Suprapubic skin (tissue), 4 donors: ENCODE data around the gene TMC6. TPM values are rescaled to one million over a fixed set of nuclear protein-coding genes. Genes with fewer than 3 reads are reported as not detected.

Source experiments
- DNase-seq, 2 donors: peaks; one replicate each; pipeline ENCODE4 v3.0.0-alpha.2; 2019; ENCODE audit warnings: low spot score in 2 of 2
- H3K27ac ChIP-seq: fragments of 200-600 bp; sonication (generic); one replicate; pipeline ENCODE4 v1.5.1; 2019
- H3K27me3 ChIP-seq: fragments of 200-600 bp; sonication (generic); one replicate; pipeline ENCODE4 v1.5.1; 2019
- H3K36me3 ChIP-seq: fragments of 200-600 bp; sonication (generic); one replicate; pipeline ENCODE4 v1.5.1; 2019
- H3K4me1 ChIP-seq: fragments of 200-600 bp; sonication (generic); one replicate; pipeline ENCODE4 v1.5.1; 2019
- H3K4me3 ChIP-seq: fragments of 200-600 bp; sonication (generic); one replicate; pipeline ENCODE4 v1.5.1; 2019; ENCODE audit warnings: mild to moderate bottlenecking
- H3K9me3 ChIP-seq: fragments of 200-600 bp; sonication (generic); one replicate; pipeline ENCODE4 v1.5.1; 2019
- EP300 ChIP-seq: sonication (generic); formaldehyde crosslinking; IDR thresholded peaks from one replicate; pipeline ENCODE4 v1.6.1; 2017; ENCODE audit warnings: antibody characterized with exemption
- POLR2A ChIP-seq, 2 donors: fragments of 450-650 bp; IDR thresholded peaks; one replicate each; pipeline ENCODE4 v1.6.1; 2017; ENCODE audit warnings: antibody characterized with exemption in 2 of 2, mild to moderate bottlenecking in 2 of 2, moderate library complexity in 2 of 2
- POLR2AphosphoS5 ChIP-seq, 3 donors: sonication (generic); formaldehyde crosslinking; IDR thresholded peaks; one replicate each; pipeline ENCODE4 v1.6.1; 2017; ENCODE audit warnings: antibody characterized with exemption in 3 of 3
- WGBS: methylation state at CpG from one replicate; pipeline ENCODE4 v1.1.5; 2018; 5-methylcytosine and 5-hydroxymethylcytosine counted together
- total RNA-seq, 4 donors: library from RNA; depleted of rRNA; stranded (reverse); fragments of >200 nt; gene quantifications; one replicate each; pipeline ENCODE4 v1.1.0, GENCODE V29; 2016
- TF ChIP-seq, protein P1 (sequence below), 2 donors: fragments of 200-600 bp in 1 of 2; fragments of 450-650 bp in 1 of 2; sonication (generic) in 1 of 2; IDR thresholded peaks; one replicate each; pipeline ENCODE4 v1.5.1; 2016 to 2019; ENCODE audit warnings: antibody characterized with exemption in 2 of 2, mild to moderate bottlenecking in 1 of 2, moderate library complexity in 1 of 2

The TMC6 gene
- total RNA-seq, 4 donors from 2014 or later, result 27.9 to 48.8 (median 32.0) TPM

DNA sequence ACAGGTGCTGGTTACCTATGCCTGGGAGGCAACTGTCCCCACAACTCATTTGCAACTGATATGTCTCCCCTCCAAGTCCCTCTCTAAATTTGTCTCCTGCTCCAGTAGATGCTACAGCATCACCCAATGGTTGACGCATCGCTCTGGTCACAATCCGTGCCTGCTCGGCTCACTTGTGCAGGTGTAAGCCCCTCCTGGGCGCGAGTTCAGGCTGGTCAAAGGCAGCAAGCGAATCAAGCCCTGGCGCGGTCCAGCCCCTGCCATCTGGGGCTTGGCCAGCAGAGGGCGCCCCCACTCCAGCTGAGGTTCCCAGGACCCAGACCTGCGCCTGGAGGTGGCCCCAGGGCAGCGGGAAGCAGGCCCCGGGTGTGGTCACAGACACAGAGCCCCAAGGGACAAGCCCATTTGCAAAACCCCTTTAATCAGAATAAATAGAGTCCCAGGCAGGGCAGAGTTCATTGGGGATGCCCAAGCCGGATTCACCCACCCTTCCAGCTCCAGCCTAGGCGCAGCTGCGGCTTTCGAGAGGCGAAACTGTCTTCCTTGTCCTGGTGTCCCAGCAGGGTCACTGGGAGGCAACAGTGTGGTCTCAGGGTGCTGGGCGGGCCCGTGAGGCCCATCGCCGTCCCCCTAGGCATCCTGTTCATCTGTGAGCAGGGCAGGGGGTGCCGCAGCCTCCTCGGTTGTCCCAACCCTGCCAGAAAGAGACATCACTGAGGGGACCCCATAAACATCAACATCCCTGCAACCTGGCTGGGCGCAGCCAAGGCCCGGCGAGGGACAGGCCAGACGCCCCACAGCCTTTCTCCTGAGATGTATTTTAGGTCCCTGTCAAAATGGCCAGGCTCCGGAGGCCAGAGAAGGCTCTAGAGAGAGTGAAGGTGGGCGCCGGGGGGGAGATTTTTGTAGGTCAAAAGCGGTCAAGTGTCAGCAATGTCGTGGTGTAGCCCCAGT, 15.8 kb downstream of the TMC6 start:
- Histone ChIP-seq H3K36me3 (peaks cover 23% of the 10 kb centered on the region), H3K9me3 (no peaks in the 10 kb centered on the region), H3K4me3 (no peak overlapping the region), H3K4me1 (peaks cover 27% of the 10 kb centered on the region), H3K27ac (no peak overlapping the region), H3K27me3 (no peaks in the 10 kb centered on the region)
- DNase-seq, result no peak
- TF ChIP-seq, protein P1, sequence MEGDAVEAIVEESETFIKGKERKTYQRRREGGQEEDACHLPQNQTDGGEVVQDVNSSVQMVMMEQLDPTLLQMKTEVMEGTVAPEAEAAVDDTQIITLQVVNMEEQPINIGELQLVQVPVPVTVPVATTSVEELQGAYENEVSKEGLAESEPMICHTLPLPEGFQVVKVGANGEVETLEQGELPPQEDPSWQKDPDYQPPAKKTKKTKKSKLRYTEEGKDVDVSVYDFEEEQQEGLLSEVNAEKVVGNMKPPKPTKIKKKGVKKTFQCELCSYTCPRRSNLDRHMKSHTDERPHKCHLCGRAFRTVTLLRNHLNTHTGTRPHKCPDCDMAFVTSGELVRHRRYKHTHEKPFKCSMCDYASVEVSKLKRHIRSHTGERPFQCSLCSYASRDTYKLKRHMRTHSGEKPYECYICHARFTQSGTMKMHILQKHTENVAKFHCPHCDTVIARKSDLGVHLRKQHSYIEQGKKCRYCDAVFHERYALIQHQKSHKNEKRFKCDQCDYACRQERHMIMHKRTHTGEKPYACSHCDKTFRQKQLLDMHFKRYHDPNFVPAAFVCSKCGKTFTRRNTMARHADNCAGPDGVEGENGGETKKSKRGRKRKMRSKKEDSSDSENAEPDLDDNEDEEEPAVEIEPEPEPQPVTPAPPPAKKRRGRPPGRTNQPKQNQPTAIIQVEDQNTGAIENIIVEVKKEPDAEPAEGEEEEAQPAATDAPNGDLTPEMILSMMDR (IDR thresholded peaks at IDR 0.05), result peak; percentile 95 to 99
- no peak for TF ChIP-seq POLR2A (IDR thresholded peaks at IDR 0.05)
- TF ChIP-seq POLR2AphosphoS5 (IDR thresholded peaks at IDR 0.05), result peak in 1 of 3 donors; percentile 18
- TF ChIP-seq EP300, result no peak
- 79% methylated on average over 21 of the region's 33 CpGs for WGBS

GRCh38 chr17:78111727-78112517, 16.6 kb downstream of the TMC6 start:
- TF ChIP-seq EP300 (no peak), POLR2A (IDR thresholded peaks at IDR 0.05) (no peak), POLR2AphosphoS5 (IDR thresholded peaks at IDR 0.05) (no peak)
- TF ChIP-seq, protein P1 (IDR thresholded peaks at IDR 0.05), result no peak
- Histone ChIP-seq H3K9me3 (no peaks in the 10 kb centered on the region), H3K27me3 (no peaks in the 10 kb centered on the region), H3K4me1 (peaks cover 24% of the 10 kb centered on the region), H3K27ac (no peak overlapping the region), H3K4me3 (no peak overlapping the region), H3K36me3 (peaks cover 23% of the 10 kb centered on the region)
- DNase-seq, result no peak
- 84% methylated on average over 9 of the region's 28 CpGs for WGBS

DNA sequence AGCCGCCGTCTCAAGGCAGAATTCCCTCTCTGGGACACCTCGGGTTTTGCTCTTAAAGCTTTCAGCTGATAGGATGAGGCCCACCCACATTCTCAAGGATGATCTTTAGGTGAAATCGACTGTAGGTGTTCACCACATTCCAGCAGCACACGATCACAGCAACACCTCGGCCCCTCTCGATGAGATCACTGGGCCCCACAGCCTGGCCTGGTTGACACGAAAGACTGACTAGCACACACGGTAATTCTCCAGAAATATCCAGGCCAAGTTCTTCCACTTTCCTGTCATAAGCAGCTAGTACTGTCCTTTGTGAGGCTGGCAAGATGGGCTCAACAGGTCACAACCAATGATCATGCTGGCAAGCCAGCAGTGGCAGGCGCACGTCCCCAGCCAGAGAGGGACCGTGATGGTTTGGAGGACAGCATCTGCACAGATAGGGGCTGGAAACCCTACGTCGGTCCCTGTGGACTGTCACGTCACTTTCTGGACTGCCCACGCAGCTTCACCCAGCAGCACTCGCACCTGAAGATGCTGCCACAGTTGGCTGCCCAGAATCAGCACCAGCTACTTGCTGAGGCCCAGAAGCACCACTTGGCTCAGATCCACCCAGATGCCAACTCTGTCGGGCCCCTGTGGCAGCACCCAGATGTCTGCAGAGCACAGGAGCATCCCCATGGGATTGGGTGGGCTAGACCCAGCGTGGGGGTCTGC, 17.4 kb downstream of the TMC6 start:
- H3K27me3 ChIP-seq, result no peaks in the 10 kb centered on the region
- WGBS, result 87% methylated on average over 15 of the region's 19 CpGs
- no peak overlapping the region for H3K27ac ChIP-seq
- TF ChIP-seq POLR2AphosphoS5 (IDR thresholded peaks at IDR 0.05) (no peak), POLR2A (IDR thresholded peaks at IDR 0.05) (no peak), EP300 (no peak)
- peaks cover 23% of the 10 kb centered on the region for H3K36me3 ChIP-seq
- no peak for DNase-seq
- no peaks in the 10 kb centered on the region for H3K9me3 ChIP-seq
- no peak overlapping the region for H3K4me3 ChIP-seq
- H3K4me1 ChIP-seq, result peaks cover 24% of the 10 kb centered on the region

GRCh38 chr17:78110363-78111015, 18.1 kb downstream of the TMC6 start:
- Histone ChIP-seq H3K27me3 (no peaks in the 10 kb centered on the region), H3K4me1 (peaks cover 24% of the 10 kb centered on the region), H3K27ac (no peak overlapping the region), H3K4me3 (no peak overlapping the region), H3K36me3 (peaks cover 23% of the 10 kb centered on the region), H3K9me3 (no peaks in the 10 kb centered on the region)
- TF ChIP-seq EP300 (no peak), POLR2A (IDR thresholded peaks at IDR 0.05) (no peak), POLR2AphosphoS5 (IDR thresholded peaks at IDR 0.05) (no peak)
- TF ChIP-seq, protein P1 (IDR thresholded peaks at IDR 0.05), result no peak
- 80% methylated on average over 22 of the region's 22 CpGs for WGBS
- DNase-seq, result peak in 1 of 2 donors; percentile 32

- no peak overlapping the region for H3K27ac ChIP-seq
- peaks cover 14% of the 10 kb centered on the region for H3K4me1 ChIP-seq
- DNase-seq, result peak in 1 of 2 donors; percentile 31
- TF ChIP-seq POLR2A (IDR thresholded peaks at IDR 0.05) (no peak), EP300 (no peak), POLR2AphosphoS5 (IDR thresholded peaks at IDR 0.05) (no peak)
- TF ChIP-seq, protein P1 (IDR thresholded peaks at IDR 0.05), result no peak
- H3K27me3 ChIP-seq, result no peaks in the 10 kb centered on the region
- no peak overlapping the region for H3K4me3 ChIP-seq
- H3K36me3 ChIP-seq, result peaks cover 31% of the 10 kb centered on the region
- no peaks in the 10 kb centered on the region for H3K9me3 ChIP-seq
- WGBS, result 85% methylated on average over 9 of the region's 9 CpGs
Measured at GRCh38 chr17:78109489-78109761, 19.1 kb downstream of the TMC6 start.
